Measurements from ENCODE around the gene CSDE1.

CSDE1 gene

DNA sequence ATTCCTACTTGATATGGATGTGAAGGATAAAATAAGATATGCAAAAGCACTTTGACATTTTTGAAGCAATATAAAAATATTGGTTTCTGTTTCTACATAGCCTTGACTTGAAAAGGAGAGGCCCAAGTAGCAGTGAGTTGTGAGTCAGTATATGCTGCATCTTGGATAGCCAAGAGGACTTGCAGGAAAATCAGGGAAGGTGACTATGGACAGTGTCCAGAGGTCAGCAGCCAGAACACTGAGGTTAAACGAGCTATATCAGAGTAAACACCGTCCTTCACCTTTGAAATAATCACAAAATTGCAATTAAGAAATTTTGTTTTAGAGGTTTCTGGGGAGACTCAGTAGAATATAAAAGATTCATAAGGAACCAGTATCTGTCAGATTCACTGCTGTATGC is 55.9 kb downstream of the CSDE1 start:
- no peak overlapping the region for H3K4me3 ChIP-seq (ENCODE audit: low read length)
- TF ChIP-seq CTCF (conservative IDR thresholded peaks at IDR 0.05; ENCODE audit: low read depth, low read length), result no peak
- DNase-seq (ENCODE audit: low read depth), result no peak

DNA sequence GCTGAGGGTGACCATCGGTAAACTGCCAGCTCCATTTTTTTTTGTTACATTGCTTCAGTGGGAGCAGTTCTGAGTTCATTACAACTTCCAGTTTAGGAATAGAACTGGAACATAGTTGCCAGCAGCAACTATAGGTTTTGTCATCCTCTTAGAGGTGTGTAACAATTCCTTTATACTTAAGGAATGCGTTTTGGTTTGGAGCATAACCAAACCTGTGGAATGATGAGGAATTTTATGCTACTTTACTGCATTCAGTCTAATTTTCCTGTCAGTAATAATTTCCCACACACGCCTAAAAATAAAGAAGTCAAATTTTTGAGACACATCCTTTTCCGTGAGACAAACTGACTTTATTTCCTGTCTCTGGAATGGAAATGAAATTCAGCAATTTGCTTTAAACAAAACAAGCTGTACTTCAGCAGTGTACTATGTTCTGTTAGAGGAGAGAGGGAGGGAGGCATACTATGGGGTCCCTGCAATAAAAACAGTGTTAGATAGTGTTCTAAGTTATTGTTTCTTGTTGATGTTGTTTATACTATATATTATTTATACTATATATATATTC is 57.7 kb downstream of the CSDE1 start:
- DNase-seq (ENCODE audit: low read depth), result no peak
- no peak for TF ChIP-seq CTCF (conservative IDR thresholded peaks at IDR 0.05; ENCODE audit: low read depth, low read length)
- H3K4me3 ChIP-seq (ENCODE audit: low read length), result no peak overlapping the region

- no peak for TF ChIP-seq CTCF (conservative IDR thresholded peaks at IDR 0.05; ENCODE audit: low read depth, low read length)
- DNase-seq (ENCODE audit: low read depth), result no peak
These were observed 61.0 kb downstream of the CSDE1 start for GRCh38 chr1:114696810-114697209.

DNA sequence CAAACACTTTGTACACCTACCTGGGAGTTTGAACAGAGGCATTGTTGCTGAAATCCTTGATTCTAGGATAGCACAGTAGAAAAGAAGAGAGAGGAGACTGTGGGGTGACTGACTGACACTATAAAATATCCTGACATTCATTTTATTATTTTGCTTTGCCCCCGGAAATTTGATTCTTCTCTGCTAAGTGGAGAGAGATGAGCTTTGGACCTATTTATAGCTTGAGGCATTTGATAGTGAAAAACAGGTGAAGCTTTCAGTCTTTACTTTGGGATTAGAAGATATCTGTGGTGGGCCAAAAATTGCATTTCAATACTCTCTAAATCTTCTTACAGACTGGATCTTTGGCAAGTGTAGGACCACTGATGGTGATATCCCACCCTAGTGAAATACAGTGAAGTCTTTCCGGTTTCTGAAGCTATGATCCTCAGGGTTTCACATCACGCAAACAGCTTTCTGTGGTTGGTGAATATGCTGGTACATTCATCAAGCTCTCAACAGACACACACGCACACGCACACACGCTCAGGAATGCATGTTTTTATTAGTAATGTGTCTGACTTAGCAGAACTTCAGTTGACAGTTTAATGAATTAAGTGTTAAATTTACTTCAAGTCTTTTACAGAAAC is 62.2 kb downstream of the CSDE1 start, which contains the start of gene AMPD1:
AMPD1 (minus strand) TSS at position 117 of the 629 bp plus-strand sequence; CDS start at position 42, 75 bp downstream.
- H3K4me3 ChIP-seq (ENCODE audit: low read length), result no peak within 1 kb of the TSS
- no peak for DNase-seq (ENCODE audit: low read depth)
- no peak for TF ChIP-seq CTCF (conservative IDR thresholded peaks at IDR 0.05; ENCODE audit: low read depth, low read length)

More at GRCh38 chr1:114696810-114697209, 61.0 kb downstream of the CSDE1 start:
- no peak overlapping the region for H3K4me3 ChIP-seq (ENCODE audit: low read length)

DNA sequence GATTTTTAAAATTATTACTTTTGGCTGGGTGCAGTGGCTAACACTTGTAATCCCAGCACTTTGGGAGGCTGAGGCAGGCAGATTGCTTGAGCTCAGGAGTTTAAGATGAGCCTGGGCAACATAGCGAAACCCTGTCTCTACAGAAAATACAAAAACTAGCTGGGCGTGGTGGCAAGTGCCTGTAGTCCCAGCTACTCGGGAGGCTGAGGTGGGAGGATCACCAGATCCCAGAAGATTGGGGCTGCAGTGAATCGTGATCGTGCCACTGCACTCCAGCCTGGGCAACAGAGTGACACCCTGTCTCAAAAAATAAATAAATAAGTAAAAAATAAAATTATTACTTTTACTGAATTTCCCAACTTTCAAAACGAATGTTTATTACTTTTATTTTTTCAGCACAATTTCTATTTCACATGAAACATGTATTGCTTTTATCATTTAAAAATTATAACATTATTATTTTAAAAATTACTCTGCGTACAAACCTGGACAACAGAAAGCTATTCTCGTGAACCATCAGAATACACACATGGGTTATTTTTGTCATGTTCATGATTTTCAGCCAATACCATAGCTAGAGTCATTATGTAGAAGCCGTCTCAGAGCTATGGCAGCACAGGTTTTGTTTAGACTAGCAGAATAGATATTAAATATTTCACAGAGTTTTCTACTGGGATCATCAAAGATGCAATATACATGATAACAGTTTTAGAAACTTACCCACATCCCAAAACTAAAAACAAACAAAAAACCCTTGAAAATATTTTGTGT is 63.1 kb downstream of the CSDE1 start:
- no peak overlapping the region for H3K4me3 ChIP-seq (ENCODE audit: low read length)
- no peak for TF ChIP-seq CTCF (conservative IDR thresholded peaks at IDR 0.05; ENCODE audit: low read depth, low read length)
- DNase-seq (ENCODE audit: low read depth), result no peak

DNA sequence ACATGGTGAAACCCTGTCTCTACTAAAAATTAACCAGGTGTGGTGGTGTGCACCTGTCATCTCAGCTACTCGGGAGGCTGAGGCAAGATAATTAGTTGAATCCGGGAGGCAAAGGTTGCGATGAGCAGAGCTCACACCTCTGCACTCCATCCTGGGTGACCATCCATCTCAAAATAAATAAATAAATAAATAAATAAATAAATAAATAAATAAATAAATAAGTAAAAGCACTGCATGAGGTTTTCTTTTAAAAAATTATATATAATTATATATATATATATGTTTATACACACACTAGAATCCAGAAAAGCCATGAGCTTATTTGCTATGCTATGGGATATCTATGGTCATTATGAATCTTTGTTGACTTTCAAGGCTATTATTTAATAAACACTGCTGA is 64.8 kb downstream of the CSDE1 start:
- H3K4me3 ChIP-seq (ENCODE audit: low read length), result no peak overlapping the region
- TF ChIP-seq CTCF (conservative IDR thresholded peaks at IDR 0.05; ENCODE audit: low read depth, low read length), result no peak
- no peak for DNase-seq (ENCODE audit: low read depth)

Measured in retinal pigment epithelial cell (primary cell).